A549 (cell line): ENCODE results near the gene TBC1D22A. TPM values are rescaled to one million over a fixed set of nuclear protein-coding genes. Genes with fewer than 3 reads are reported as not detected.

Experiments used
- ATAC-seq, 2 experiments: fragments of 200-7000 bp in 1 of 2; fragments of >200 bp in 1 of 2; cut with Nextera tagmentation in 1 of 2; cut with Tn5 transposase in 1 of 2; 3 replicates each; pipeline versions ENCODE4 v1.8.0 to v1.9.1; 2018 to 2020; ENCODE audit warnings: mild to moderate bottlenecking in 1 of 2, moderate library complexity in 1 of 2
- CTCF ChIA-PET: fragments of 300-600 bp; sonication (Branson Sonifier 250); formaldehyde crosslinking; extraction: SDS; loops from one replicate; lab custom pipeline; 2021; ENCODE audit warnings: antibody characterized with exemption, inconsistent platforms; lab: Yijun Ruan, JAX
- POLR2A ChIA-PET: fragments of 350-600 bp; formaldehyde crosslinking; extraction: SDS; loops from one replicate; lab custom pipeline; 2021; ENCODE audit warnings: antibody characterized with exemption, inconsistent platforms; lab: Yijun Ruan, JAX
- DNase-seq, 2 experiments: peaks; one replicate each; pipeline versions ENCODE4 v3.0.0 to v3.0.0-alpha.2; 2011 to 2016; ENCODE audit warnings: low read depth in 1 of 2, low spot score in 1 of 2
- FAIRE-seq: peaks from 2 replicates; lab custom pipeline; 2011; peaks lifted over from hg19 to GRCh38; lab: Jason Lieb, UNC
- H3K27ac ChIP-seq, 2 experiments: fragments of >200 bp; sonication (Bioruptor Twin); formaldehyde crosslinking; 3 replicates each; pipeline ENCODE4 v1.5.1; 2016 to 2017
- H3K4me1 ChIP-seq: fragments of >200 bp; sonication (Bioruptor Twin); formaldehyde crosslinking; 3 replicates; pipeline ENCODE4 v1.6.1; 2016
- H3K4me2 ChIP-seq: fragments of >200 bp; sonication (Bioruptor Twin); formaldehyde crosslinking; 3 replicates; pipeline ENCODE4 v1.6.1; 2016
- H3K4me3 ChIP-seq: fragments of >200 bp; sonication (Bioruptor Twin); formaldehyde crosslinking; 3 replicates; pipeline ENCODE4 v1.5.1; 2016
- H3K9me3 ChIP-seq: fragments of >200 bp; sonication (Bioruptor Twin); formaldehyde crosslinking; 3 replicates; pipeline ENCODE4 v1.6.1; 2016
- CBX8 ChIP-seq: fragments of 200-600 bp; sonication (generic); IDR thresholded peaks from 2 replicates; pipeline ENCODE4 v1.6.1; 2016
- CHD4 ChIP-seq: fragments of 200-600 bp; sonication (generic); IDR thresholded peaks from 2 replicates; pipeline ENCODE4 v1.6.1; 2016; ENCODE audit warnings: antibody characterized with exemption, mild to moderate bottlenecking, borderline replicate concordance
- FOSB ChIP-seq: fragments of 250-450 bp; sonication (Bioruptor Pico); IDR thresholded peaks from 2 replicates; pipeline ENCODE4 v1.5.0; 2020; ENCODE audit warnings: mild to moderate bottlenecking, moderate library complexity
- GATA3 ChIP-seq: IDR thresholded peaks from 2 replicates; pipeline ENCODE4 v1.6.1; 2012; ENCODE audit warnings: borderline replicate concordance
- HDAC2 ChIP-seq: fragments of 200-600 bp; sonication (generic); IDR thresholded peaks from 2 replicates; pipeline ENCODE4 v1.6.1; 2016
- HEYL ChIP-seq: fragments of 250-450 bp; sonication (Bioruptor Pico); IDR thresholded peaks from 2 replicates; pipeline ENCODE4 v1.8.0; 2021; ENCODE audit warnings: mild to moderate bottlenecking, moderate library complexity
- MAZ ChIP-seq: fragments of 150-350 bp; IDR thresholded peaks from 2 replicates; pipeline ENCODE4 v1.6.1; 2014; ENCODE audit warnings: antibody characterized with exemption, low read depth, low read length, borderline replicate concordance
- MYC ChIP-seq: IDR thresholded peaks from 2 replicates; pipeline ENCODE4 v1.6.1; 2012; ENCODE audit warnings: mild to moderate bottlenecking, inconsistent platforms, low read length, improper control_type of control experiment, borderline replicate concordance
- NPAS2 ChIP-seq: fragments of 250-450 bp; sonication (Bioruptor Pico); IDR thresholded peaks from 2 replicates; pipeline ENCODE4 v1.8.0; 2022; ENCODE audit warnings: mild to moderate bottlenecking, moderate library complexity, borderline replicate concordance
- NR3C1 ChIP-seq: fragments of >200 bp; sonication (Bioruptor Twin); formaldehyde crosslinking; IDR thresholded peaks from 3 replicates; pipeline ENCODE4 v1.6.1; 2017
- PHF8 ChIP-seq: fragments of 200-600 bp; sonication (generic); IDR thresholded peaks from 2 replicates; pipeline ENCODE4 v1.6.1; 2016; ENCODE audit warnings: low read depth, mild to moderate bottlenecking, antibody characterized with exemption, moderate library complexity, borderline replicate concordance
- SMC3 ChIP-seq: fragments of >200 bp; sonication (Bioruptor Twin); formaldehyde crosslinking; IDR thresholded peaks from 3 replicates; pipeline ENCODE4 v1.6.1; 2018; ENCODE audit warnings: inconsistent platforms
- SREBF2 ChIP-seq: fragments of 450-650 bp; IDR thresholded peaks from 2 replicates; pipeline ENCODE4 v1.6.1; 2014; ENCODE audit warnings: mild to moderate bottlenecking, moderate library complexity
- TP53 ChIP-seq: fragments of 250-450 bp; sonication (Bioruptor Pico); IDR thresholded peaks from 2 replicates; pipeline ENCODE4 v1.5.0; 2021; ENCODE audit warnings: mild to moderate bottlenecking, moderate library complexity
- ZC3H11A ChIP-seq: fragments of 450-650 bp; IDR thresholded peaks from 2 replicates; pipeline ENCODE4 v1.6.1; 2014; ENCODE audit warnings: antibody characterized with exemption, mild to moderate bottlenecking
- ZSCAN20 ChIP-seq: fragments of 250-450 bp; sonication (Bioruptor Pico); IDR thresholded peaks from 2 replicates; pipeline ENCODE4 v1.8.0; 2022; ENCODE audit warnings: mild to moderate bottlenecking, moderate library complexity
- WGBS: methylation state at CpG from one replicate; pipeline ENCODE4 v1.1.6; 2017; ENCODE audit errors: missing lambda C conversion rate; 5-methylcytosine and 5-hydroxymethylcytosine counted together
- polyA plus RNA-seq, 4 experiments: library from polyadenylated mRNA; depleted of rRNA in 3 of 4; stranded (reverse); fragments of >200 nt; fragmentation: RNase III in 1 of 4; extraction: RNeasy Plus Mini Kit Qiagen cat#74134 plus additional on column Dnase treatment in 1 of 4; gene quantifications; 2 replicates in 3 of 4; 3 replicates in 1 of 4; pipeline ENCODE4 v1.2.3, GENCODE V29; 2011 to 2017
- TF ChIP-seq, protein P1 (sequence below): fragments of >200 bp; sonication (Bioruptor Twin); formaldehyde crosslinking; IDR thresholded peaks from 3 replicates; pipeline ENCODE4 v1.5.1; 2016
- TF ChIP-seq, protein P2 (sequence below): fragments of 250-450 bp; sonication (Bioruptor Pico); IDR thresholded peaks from 2 replicates; pipeline ENCODE4 v1.5.0; 2020; ENCODE audit warnings: low read depth, mild to moderate bottlenecking, moderate library complexity
- TF ChIP-seq, protein P3 (sequence below): fragments of >200 bp; sonication (Bioruptor Twin); formaldehyde crosslinking; IDR thresholded peaks from 3 replicates; pipeline ENCODE4 v1.6.1; 2016
- TF ChIP-seq, protein P4 (sequence below): IDR thresholded peaks from 2 replicates; pipeline ENCODE4 v1.6.1; 2012
- TF ChIP-seq, protein P5 (sequence below): IDR thresholded peaks from 2 replicates; pipeline ENCODE4 v1.6.1; 2012

Gene TBC1D22A
- polyA plus RNA-seq, 2 of the 4 experiments (the other 2 are of a cell fraction): 8.9 to 10.8 TPM

DNA sequence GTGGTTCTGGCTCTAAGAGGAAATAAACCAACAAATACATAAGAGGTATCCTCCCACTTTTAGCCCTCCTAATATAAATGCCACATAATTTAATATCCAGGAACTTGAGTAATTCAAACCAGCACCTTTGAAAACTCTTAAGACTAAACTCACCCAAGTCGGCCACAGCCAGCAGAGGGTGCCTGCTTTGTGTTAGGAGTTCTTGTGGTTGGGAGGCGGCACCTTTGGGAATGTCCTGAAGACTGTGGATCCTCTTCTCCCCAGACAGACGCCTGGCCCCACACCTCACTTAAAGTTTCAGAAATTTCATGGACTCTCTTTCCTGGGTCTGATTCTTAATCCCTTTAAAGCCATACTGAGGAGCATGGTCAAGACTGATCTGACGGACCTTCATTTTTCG is 169.0 kb downstream of the TBC1D22A start (continued):
- TF ChIP-seq, protein P1, sequence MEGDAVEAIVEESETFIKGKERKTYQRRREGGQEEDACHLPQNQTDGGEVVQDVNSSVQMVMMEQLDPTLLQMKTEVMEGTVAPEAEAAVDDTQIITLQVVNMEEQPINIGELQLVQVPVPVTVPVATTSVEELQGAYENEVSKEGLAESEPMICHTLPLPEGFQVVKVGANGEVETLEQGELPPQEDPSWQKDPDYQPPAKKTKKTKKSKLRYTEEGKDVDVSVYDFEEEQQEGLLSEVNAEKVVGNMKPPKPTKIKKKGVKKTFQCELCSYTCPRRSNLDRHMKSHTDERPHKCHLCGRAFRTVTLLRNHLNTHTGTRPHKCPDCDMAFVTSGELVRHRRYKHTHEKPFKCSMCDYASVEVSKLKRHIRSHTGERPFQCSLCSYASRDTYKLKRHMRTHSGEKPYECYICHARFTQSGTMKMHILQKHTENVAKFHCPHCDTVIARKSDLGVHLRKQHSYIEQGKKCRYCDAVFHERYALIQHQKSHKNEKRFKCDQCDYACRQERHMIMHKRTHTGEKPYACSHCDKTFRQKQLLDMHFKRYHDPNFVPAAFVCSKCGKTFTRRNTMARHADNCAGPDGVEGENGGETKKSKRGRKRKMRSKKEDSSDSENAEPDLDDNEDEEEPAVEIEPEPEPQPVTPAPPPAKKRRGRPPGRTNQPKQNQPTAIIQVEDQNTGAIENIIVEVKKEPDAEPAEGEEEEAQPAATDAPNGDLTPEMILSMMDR: no peak
- no peak for TF ChIP-seq CHD4
- TF ChIP-seq, all 56 proteins: peak for 0

DNA sequence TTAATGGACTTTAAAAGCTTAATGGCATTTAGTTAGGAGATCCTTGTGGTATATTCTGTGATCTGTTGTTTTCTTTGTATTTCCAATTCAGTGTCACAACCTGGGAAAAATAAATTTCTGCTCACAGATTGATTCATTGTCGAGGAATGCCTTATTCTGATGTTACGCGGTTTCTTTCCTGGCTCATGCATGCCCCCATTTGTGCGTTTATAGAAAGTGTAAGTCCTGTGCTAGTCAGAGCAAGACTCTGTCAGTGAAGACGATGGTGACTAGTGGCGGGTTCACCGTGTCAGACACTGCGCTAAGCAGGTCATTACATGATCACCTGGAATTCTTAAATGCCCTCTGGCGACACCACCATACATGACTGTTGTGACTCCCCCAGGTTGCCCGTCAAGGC is 169.4 kb downstream of the TBC1D22A start:
- H3K27ac ChIP-seq: no peak overlapping the region
- CTCF ChIA-PET: no interaction called here

DNA sequence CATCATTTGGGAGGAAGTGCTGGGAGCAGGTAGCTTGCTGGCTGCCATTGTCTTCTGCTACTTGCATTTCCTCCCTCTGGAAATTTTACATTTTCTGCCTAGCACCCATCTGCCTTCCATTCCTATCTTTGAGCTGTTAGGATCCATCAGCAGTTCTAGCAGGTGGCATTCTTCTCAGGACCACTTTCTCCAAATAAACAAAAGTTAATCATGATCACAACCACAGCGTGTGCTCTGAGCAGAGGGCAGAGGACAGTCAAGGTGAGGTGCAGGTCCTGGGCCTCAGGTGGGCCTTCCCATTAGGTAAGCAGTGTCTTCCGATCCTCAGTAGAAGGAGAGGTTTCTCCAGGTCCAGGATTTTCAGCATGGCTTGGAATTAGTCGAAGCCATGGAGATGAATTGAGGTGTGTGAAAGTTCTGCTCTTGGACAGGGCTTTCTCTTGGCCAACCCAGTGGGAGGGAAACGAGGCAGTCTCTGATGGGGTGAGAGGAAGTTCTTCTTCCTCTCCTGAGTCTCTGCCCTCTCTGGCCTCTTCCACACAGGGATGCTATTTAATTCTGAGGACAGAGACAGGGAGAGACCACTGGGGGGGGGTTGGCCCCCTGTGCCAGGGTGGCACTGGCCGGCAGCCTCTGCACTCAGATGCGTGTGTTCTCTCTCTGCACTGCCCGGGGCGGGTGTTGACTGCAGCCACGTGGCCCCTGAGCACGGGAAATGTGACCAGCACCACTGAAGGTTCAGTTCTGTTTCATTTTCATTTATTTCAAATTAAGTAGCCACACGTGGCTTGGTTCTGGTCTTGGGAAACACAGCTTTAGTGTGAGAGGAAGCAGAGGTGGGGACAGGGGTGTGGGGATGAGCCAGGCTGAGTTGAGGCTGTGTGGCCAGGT is 170.8 kb downstream of the TBC1D22A start:
- DNase-seq: no peak
- H3K4me3 ChIP-seq: no peak overlapping the region
- H3K9me3 ChIP-seq: no peaks in the 10 kb centered on the region
- no peak for FAIRE-seq
- ChIA-PET CTCF (interaction anchor here (0.9 to 1.2 kb wide), 2 partner anchors 11 to 47 kb away, joined by 3 to 4 read pairs; no protein-coding TSS in a partner anchor), POLR2A (no interaction called here)
- no peak overlapping the region for H3K4me2 ChIP-seq
- no peak overlapping the region for H3K27ac ChIP-seq
- no peak for ATAC-seq
- WGBS: 89% methylated on average over 9 of the region's 11 CpGs
- H3K4me1 ChIP-seq: peaks cover 21% of the 10 kb centered on the region
- TF ChIP-seq PHF8: no peak
- TF ChIP-seq ZSCAN20: no peak
- TF ChIP-seq SMC3: no peak
- TF ChIP-seq, protein P2, sequence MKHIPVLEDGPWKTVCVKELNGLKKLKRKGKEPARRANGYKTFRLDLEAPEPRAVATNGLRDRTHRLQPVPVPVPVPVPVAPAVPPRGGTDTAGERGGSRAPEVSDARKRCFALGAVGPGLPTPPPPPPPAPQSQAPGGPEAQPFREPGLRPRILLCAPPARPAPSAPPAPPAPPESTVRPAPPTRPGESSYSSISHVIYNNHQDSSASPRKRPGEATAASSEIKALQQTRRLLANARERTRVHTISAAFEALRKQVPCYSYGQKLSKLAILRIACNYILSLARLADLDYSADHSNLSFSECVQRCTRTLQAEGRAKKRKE (CRISPR knock-in tag): no peak
- TF ChIP-seq TP53: no peak
- no peak for TF ChIP-seq MYC
- no peak for TF ChIP-seq NR3C1
- TF ChIP-seq ZC3H11A: no peak
- no peak for TF ChIP-seq FOSB (CRISPR knock-in tag)
- TF ChIP-seq, protein P3, sequence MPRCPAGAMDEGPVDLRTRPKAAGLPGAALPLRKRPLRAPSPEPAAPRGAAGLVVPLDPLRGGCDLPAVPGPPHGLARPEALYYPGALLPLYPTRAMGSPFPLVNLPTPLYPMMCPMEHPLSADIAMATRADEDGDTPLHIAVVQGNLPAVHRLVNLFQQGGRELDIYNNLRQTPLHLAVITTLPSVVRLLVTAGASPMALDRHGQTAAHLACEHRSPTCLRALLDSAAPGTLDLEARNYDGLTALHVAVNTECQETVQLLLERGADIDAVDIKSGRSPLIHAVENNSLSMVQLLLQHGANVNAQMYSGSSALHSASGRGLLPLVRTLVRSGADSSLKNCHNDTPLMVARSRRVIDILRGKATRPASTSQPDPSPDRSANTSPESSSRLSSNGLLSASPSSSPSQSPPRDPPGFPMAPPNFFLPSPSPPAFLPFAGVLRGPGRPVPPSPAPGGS: no peak
- no peak for TF ChIP-seq NPAS2
- TF ChIP-seq CBX8: no peak
- TF ChIP-seq, protein P4, sequence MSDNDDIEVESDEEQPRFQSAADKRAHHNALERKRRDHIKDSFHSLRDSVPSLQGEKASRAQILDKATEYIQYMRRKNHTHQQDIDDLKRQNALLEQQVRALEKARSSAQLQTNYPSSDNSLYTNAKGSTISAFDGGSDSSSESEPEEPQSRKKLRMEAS: no peak
- TF ChIP-seq SREBF2: no peak
- no peak for TF ChIP-seq MAZ
- TF ChIP-seq GATA3: no peak

More for the DNA sequence above, 169.4 kb downstream of the TBC1D22A start:
- 95% methylated on average over 10 of the region's 10 CpGs for WGBS
- no peak overlapping the region for H3K4me3 ChIP-seq
- DNase-seq: no peak
- FAIRE-seq: no peak
- H3K4me1 ChIP-seq: peaks cover 21% of the 10 kb centered on the region
- no peaks in the 10 kb centered on the region for H3K9me3 ChIP-seq
- TF ChIP-seq ZSCAN20: no peak
- TF ChIP-seq GATA3: no peak
- TF ChIP-seq, protein P5, sequence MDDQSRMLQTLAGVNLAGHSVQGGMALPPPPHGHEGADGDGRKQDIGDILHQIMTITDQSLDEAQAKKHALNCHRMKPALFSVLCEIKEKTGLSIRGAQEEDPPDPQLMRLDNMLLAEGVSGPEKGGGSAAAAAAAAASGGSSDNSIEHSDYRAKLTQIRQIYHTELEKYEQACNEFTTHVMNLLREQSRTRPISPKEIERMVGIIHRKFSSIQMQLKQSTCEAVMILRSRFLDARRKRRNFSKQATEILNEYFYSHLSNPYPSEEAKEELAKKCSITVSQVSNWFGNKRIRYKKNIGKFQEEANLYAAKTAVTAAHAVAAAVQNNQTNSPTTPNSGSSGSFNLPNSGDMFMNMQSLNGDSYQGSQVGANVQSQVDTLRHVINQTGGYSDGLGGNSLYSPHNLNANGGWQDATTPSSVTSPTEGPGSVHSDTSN: no peak
- TF ChIP-seq MYC: no peak
- no peak for TF ChIP-seq TP53
- no peak for TF ChIP-seq HDAC2
- no peak for TF ChIP-seq HEYL (CRISPR knock-in tag)
- TF ChIP-seq CBX8: no peak
- TF ChIP-seq, protein P1: no peak
- no peak for ATAC-seq
- POLR2A ChIA-PET: no interaction called here
- no peak overlapping the region for H3K4me2 ChIP-seq
